H1 (cell line): Measurements from ENCODE around the gene TAF1D. TPM values are rescaled to one million over a fixed set of nuclear protein-coding genes. Genes with fewer than 3 reads are reported as not detected.

Experiments
- CHD1 ChIP-seq: IDR thresholded peaks from 2 replicates; pipeline ENCODE4 v1.6.1; 2012; ENCODE audit warnings: low read depth, low read length, improper control_type of control experiment
- CHD2 ChIP-seq: IDR thresholded peaks from 2 replicates; pipeline ENCODE4 v1.6.1; 2012; ENCODE audit warnings: low read length, improper control_type of control experiment
- CHD7 ChIP-seq: fragments of 300-600 bp; sonication (generic); IDR thresholded peaks from 2 replicates; pipeline ENCODE4 v1.7.1; 2012; ENCODE audit warnings: low read length, moderate library complexity, mild to moderate bottlenecking, inconsistent platforms; ENCODE audit not compliant: insufficient replicate concordance
- JUN ChIP-seq: IDR thresholded peaks from 2 replicates; pipeline ENCODE4 v1.6.1; 2011; ENCODE audit warnings: low read depth, mild to moderate bottlenecking, improper control_type of control experiment, low read length
- KDM4A ChIP-seq: IDR thresholded peaks from one replicate; pipeline ENCODE4 v1.7.1; 2012; ENCODE audit warnings: low read depth, mild to moderate bottlenecking, moderate library complexity, low read length, inconsistent platforms; ENCODE audit not compliant: severe bottlenecking
- KDM5A ChIP-seq: fragments of 200-600 bp; IDR thresholded peaks from 2 replicates; pipeline ENCODE4 v1.7.1; 2012; ENCODE audit warnings: mild to moderate bottlenecking, low read length, inconsistent platforms, mixed read lengths
- PHF8 ChIP-seq: fragments of 200-600 bp; sonication (generic); conservative IDR thresholded peaks from 2 replicates; pipeline ENCODE4 v1.7.1; 2012; ENCODE audit warnings: low read depth, mild to moderate bottlenecking, inconsistent platforms, low read length, moderate library complexity
- POLR2A ChIP-seq, 2 experiments: IDR thresholded peaks; 1 replicate in 1 of 2; 2 replicates in 1 of 2; pipeline ENCODE4 v1.6.1; 2011; ENCODE audit warnings: low read depth in 2 of 2, low read length in 2 of 2, mild to moderate bottlenecking in 2 of 2; ENCODE audit errors: control extremely low read depth in 1 of 2
- POU5F1 ChIP-seq: IDR thresholded peaks from 2 replicates; pipeline ENCODE4 v1.6.1; 2011; ENCODE audit warnings: low read depth, mild to moderate bottlenecking, low read length, moderate library complexity
- SIN3A ChIP-seq, 2 experiments: IDR thresholded peaks in 1 of 2; conservative IDR thresholded peaks in 1 of 2; 2 replicates each; pipeline ENCODE4 v1.6.1; 2011 to 2012; ENCODE audit warnings: low read length in 2 of 2, improper control_type of control experiment in 1 of 2, low read depth in 1 of 2, mild to moderate bottlenecking in 1 of 2
- SP2 ChIP-seq: IDR thresholded peaks from 2 replicates; pipeline ENCODE4 v1.6.1; 2012; ENCODE audit warnings: mild to moderate bottlenecking, low read length, inconsistent platforms
- SP4 ChIP-seq: IDR thresholded peaks from 2 replicates; pipeline ENCODE4 v1.6.1; 2012; ENCODE audit warnings: low read length, inconsistent platforms
- TBP ChIP-seq: IDR thresholded peaks from 2 replicates; pipeline ENCODE4 v1.6.1; 2011; ENCODE audit warnings: low read depth, low read length, improper control_type of control experiment
- polyA plus RNA-seq, 7 experiments: library from polyadenylated mRNA; depleted of rRNA in 3 of 7; stranded (reverse) in 5 of 7; unstranded in 2 of 7; fragments of >200 nt in 5 of 7; fragments of 200-250 nt in 2 of 7; gene quantifications; 1 replicate in 5 of 7; 2 replicates in 1 of 7; 4 replicates in 1 of 7; pipeline versions ENCODE4 v1.2.1 to v1.2.3, GENCODE V29; 2011 to 2013; ENCODE audit warnings: missing spikeins in 2 of 7, mixed read lengths in 2 of 7
- total RNA-seq: library from RNA; stranded (reverse); fragmentation: NEBNext Ultra II Directional; extraction: Animal tissue kit (Norgen Biotek cat#: 25700); gene quantifications from 2 replicates; pipeline ENCODE4 v1.2.1, GENCODE V29; 2021

TAF1D gene
- total and polyA plus RNA-seq, 2 of the 8 experiments (the other 6 are each of a cell fraction or from before 2014, with no cell fraction given), result 64.7 to 212 TPM

- TF ChIP-seq CHD7, result no peak
- TF ChIP-seq PHF8, result no peak
- TF ChIP-seq KDM5A, result no peak
- TF ChIP-seq KDM4A, result no peak
- TF ChIP-seq CHD2, result no peak
- no peak for TF ChIP-seq JUN
- no peak for TF ChIP-seq POU5F1
- no peak for TF ChIP-seq CHD1
- no peak for TF ChIP-seq SP2
- TF ChIP-seq POLR2A (IDR thresholded peaks at IDR 0.05; ENCODE audit: control extremely low read depth in 1 of 2, low read depth in 2 of 2, low read length in 2 of 2), result no peak
- TF ChIP-seq TBP, result no peak
- TF ChIP-seq SP4, result no peak
- TF ChIP-seq SIN3A (conservative IDR thresholded peaks at IDR 0.05 in 1 of 2, IDR thresholded peaks at IDR 0.05 in 1 of 2; ENCODE audit: low read depth in 1 of 2, low read length in 2 of 2), result no peak
These were observed 20.6 kb upstream of the TAF1D start (continued) for GRCh38 chr11:93761910-93762309.
